Activated naive CD4-positive, alpha-beta T cell treated with Interleukin-2 at 50 U/mL for 16 hours (primary cell): ENCODE results near the gene CADM1.

ENCODE experiments used
- DNase-seq: peaks from one replicate; pipeline ENCODE4 v3.0.0-alpha.2; 2020

CADM1 gene

GRCh38 chr11:115504276-115505158, at the start of gene CADM1:
Gene CADM1 (minus strand): TSS chr11:115504415.
- peak; percentile 87 for DNase-seq

- no peak for DNase-seq
These were observed 48.7 kb upstream of the CADM1 start for GRCh38 chr11:115552773-115553438.

- DNase-seq = no peak
These were observed 48.0 kb upstream of the CADM1 start for GRCh38 chr11:115552151-115552772.

DNA sequence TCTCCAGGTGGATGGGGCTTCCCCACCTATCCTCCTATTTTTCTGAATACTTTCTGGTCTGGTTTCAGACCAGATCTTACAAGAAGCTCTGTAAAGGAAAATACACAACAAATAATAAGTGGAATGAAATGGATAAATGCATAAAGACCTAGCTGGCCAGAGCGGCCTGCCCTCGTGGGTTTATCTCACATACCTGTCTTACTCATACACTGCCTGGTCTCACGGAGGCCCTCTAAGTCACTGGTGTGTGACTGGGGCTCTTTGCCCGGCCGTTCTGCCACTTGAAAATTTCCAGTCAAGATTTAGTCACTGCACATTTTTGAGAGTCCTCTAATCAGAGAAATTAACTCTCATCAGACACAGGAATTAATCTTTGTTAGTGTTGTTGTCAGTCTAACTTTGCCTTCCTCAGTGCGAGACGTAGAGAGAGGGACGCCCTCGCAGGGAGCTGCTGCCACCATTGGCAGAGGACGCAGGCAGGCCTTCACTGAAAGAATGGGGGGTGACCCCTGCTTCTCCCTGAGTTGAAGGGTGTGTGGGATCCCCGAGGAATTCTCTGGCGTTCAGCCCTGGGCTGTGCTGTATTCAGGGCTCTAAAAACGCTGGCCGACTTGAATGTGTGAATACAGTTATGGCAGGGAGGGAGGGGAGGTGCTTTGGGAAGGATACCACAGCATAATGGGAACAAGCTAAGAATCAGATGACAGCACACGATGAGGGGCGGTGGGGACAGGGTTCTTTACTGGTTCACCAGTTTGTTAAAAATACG, 46.3 kb upstream of the CADM1 start:
- no peak for DNase-seq

DNA sequence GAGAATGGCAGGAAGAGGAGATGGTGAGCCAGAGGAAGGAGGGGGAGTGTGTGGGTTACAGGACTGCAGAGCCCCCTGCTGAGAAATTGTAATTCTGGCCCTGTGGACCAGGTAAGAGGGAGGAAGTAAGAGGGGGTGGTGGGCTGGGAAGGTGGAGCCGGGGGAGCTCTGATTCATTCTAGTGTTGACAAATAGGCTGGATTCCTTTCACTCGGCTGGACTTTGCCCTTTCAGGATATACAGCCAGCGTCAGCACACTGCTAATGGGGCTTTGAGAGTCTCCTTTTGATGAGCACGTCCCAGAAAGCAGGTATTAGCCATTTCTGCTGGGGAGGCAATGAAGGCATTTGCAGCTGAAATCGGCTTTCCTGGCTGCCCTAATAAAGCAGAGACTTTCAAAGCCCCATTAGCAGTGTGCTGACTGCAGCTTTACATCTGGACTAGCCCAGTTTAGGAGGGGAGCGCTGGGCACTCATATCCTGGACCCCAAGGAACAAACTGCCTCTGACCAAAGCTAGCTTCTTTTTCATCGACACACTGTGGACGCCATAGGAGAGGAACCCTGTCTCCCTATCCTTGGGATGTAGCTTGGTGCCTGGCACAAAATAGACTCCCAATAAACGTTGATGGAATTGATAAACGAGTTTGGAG, 44.8 kb upstream of the CADM1 start:
- DNase-seq = no peak

DNA sequence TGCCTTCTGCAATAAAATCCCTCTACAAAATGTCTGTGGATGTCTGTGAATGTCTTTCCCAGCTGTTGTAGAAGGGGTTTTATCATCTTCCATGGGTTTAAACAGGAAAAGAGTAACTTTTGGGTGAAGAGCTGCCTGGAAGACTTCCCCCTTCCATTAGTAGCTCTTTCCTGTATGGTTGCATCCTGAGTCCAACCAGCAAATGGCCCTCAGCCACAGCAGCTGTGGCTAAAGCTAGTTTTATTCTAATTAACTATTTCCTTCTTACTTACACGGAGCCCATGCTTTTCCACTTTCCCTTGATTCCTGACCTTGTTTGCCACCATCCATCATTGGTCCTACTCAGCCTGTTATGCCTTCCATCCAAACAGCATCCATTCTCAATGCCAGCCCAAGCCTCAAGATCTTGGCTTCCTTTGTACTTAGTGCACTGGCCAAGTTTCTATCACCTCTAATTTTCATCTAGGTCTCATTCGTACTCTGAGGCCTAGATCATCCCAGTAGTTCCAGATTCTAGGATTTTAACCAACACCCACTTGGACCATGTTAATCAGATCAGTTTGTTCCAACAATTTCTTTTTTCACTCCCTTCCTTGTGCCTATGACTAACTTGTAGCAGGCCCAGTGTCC, 41.5 kb upstream of the CADM1 start:
- no peak for DNase-seq

GRCh38 chr11:115544422-115544948, 40.3 kb upstream of the CADM1 start:
- no peak for DNase-seq

- DNase-seq = no peak
These were observed 37.3 kb upstream of the CADM1 start for GRCh38 chr11:115541518-115541917.

- DNase-seq = no peak
These were observed 35.6 kb upstream of the CADM1 start for GRCh38 chr11:115539844-115540243.

GRCh38 chr11:115535781-115536180, 31.6 kb upstream of the CADM1 start:
- no peak for DNase-seq

GRCh38 chr11:115530752-115531151, 26.5 kb upstream of the CADM1 start:
- no peak for DNase-seq

GRCh38 chr11:115528225-115528624, 24.0 kb upstream of the CADM1 start:
- no peak for DNase-seq

DNA sequence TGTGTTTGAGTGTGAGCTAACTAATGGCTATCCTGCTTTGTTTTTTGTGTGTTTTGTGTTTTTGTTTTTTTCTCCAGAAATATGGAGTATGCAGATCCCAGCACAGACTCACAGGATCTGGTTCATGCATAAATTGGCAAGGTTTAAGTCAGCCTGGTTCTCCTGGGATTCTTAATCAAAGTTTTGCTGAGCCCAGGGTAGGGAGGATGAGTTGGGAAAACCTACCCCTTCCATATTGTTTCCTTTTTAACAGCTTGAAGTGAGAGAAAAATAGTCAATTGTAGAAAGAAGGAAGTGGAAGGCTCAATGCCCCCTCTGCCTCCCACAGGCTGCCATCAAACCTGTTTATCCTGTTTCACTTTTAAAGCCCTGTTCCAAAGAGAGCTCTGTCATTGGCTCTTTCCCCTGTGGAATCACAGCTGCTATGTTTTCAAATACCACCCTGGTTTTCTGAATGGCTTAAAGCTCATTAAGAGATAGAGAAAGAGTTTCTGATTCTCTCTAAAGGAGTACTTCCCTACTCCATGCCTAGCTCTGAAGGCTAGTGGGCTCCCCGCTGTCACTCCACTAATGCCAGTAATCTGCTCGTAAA, 23.4 kb upstream of the CADM1 start:
- DNase-seq = no peak

DNA sequence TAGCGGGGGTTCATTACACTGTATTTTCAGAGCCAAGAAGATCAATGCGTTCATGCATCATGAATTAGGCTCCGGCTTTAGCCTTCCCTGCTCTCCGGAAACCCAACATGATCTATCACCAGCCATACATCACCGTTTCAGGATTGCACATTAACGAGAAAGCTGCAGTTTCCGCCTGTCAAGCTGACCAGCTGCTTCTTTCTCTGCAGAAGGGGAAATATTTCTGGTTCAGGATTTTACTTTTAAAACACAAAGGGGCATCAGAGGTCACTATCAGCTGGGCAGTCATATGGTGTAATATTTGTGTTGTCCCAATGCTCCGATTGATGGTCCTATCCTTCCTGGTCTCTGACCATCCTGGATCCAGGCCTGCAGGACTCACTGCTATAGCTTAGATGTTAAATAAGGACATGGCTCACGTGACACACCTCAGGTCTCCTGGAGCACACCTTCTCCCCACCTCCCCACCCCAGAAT, 21.4 kb upstream of the CADM1 start:
- no peak for DNase-seq

- no peak for DNase-seq
These were observed 20.4 kb upstream of the CADM1 start for GRCh38 chr11:115524572-115524971.

GRCh38 chr11:115523727-115524399, 19.6 kb upstream of the CADM1 start:
- no peak for DNase-seq

DNA sequence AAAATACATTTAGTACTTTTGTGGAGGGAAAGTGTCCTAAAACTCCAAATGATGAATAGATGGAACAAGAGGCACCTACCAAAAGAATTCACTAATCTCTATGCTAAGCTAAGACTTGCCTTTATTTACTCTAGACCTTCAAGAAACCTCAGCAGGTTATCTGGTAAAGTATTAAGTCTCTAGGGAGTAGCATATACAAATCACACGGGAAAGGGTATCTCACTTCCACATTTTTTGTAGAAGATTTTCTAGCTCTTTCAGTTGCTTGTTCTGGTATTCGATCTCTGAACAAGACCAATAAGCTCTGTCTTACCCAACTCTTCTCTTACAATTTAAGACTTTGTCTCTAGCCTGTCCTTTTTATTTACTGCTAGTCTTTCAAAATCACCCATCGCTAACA, 18.1 kb upstream of the CADM1 start:
- DNase-seq = no peak

DNA sequence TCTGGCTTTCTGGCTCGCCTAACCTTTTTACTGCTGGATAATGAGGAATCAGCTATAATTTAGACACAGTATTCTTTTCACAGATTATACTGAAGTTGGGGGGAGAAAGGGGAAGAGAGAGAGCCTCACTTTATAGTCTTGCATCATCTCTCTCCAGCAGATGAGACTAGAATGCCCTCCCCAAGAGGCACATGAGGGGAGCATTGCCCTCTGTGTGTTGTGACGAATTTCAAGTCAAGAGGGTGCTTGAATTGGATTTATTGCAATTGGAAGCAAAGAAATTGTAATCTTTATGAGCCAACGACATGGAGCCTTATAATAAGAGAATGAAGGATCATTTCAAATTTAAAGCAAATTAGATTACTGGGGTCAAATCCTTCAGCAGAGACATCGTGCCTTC, 17.6 kb upstream of the CADM1 start:
- DNase-seq = no peak

DNA sequence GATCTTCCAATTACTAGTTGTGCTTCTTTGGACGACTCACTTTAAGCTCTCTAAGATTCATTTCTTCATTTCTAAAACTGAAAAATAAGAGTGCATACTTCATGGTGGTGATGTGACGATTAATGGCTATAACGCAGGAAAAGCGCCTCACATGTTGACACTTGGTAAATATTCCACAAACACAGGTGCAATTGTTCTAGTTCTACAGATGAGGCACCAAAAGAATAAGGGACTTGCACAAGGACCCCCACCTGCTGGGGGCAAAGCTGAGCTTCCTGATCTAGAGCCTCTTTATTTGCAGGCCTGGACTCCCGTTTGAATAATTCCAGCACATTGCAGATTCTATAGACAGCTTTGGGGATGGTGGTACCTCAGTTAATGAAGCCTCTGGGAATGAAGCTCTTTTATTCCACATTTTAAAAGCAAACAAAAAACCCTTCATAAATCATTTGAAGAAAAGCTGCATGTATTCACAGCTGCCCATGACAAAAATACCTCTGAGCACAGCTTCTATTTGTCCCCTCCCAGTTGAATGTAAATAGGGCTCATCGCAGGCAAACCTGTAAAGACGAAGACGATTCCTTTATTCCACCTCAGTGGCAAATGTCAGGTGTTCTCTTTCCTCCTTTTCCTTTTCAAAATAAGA, 14.9 kb upstream of the CADM1 start:
- no peak for DNase-seq
